Stomach (tissue), 9 donors: Measurements from ENCODE around the gene SEC14L6. TPM values are rescaled to one million over a fixed set of nuclear protein-coding genes. Genes with fewer than 3 reads are reported as not detected.

Source experiments
- DNase-seq, 2 donors: peaks; one replicate each; pipeline versions ENCODE4 v3.0.0 to v3.0.0-alpha.2; 2013 to 2019
- H3K27ac ChIP-seq, 5 donors: fragments of 200-600 bp in 4 of 5; sonication (generic) in 4 of 5; one replicate each; pipeline ENCODE4 v1.5.1; 2013 to 2019; ENCODE audit warnings: mild to moderate bottlenecking in 1 of 5, moderate library complexity in 1 of 5
- H3K27me3 ChIP-seq, 3 donors: fragments of 200-600 bp; sonication (generic); one replicate each; pipeline ENCODE4 v1.5.1; 2017 to 2019; ENCODE audit warnings: mixed run types in 1 of 3
- H3K36me3 ChIP-seq, 4 donors: fragments of 200-600 bp; sonication (generic); 1 replicate in 3 of 4; 2 replicates in 1 of 4; pipeline ENCODE4 v1.5.1; 2016 to 2019
- H3K4me1 ChIP-seq, 4 donors: fragments of 200-600 bp; sonication (generic); one replicate each; pipeline ENCODE4 v1.5.1; 2016 to 2019
- H3K4me3 ChIP-seq, 4 donors: fragments of 200-600 bp; sonication (generic) in 3 of 4; one replicate each; pipeline ENCODE4 v1.5.1; 2016 to 2019; ENCODE audit warnings: mild to moderate bottlenecking in 1 of 4
- H3K9me3 ChIP-seq, 4 donors: fragments of 200-600 bp; sonication (generic); one replicate each; pipeline ENCODE4 v1.5.1; 2016 to 2019
- CTCF ChIP-seq, 7 experiments: fragments of 450-650 bp in 4 of 7; fragments of 200-600 bp in 3 of 7; sonication (generic) in 3 of 7; IDR thresholded peaks; one replicate each; pipeline ENCODE4 v1.5.1; 2016 to 2019; ENCODE audit warnings: antibody characterized with exemption in 7 of 7, control low read depth in 2 of 7, mild to moderate bottlenecking in 1 of 7
- EP300 ChIP-seq: sonication (generic); formaldehyde crosslinking; IDR thresholded peaks from one replicate; pipeline ENCODE4 v1.6.1; 2017; ENCODE audit warnings: antibody characterized with exemption
- POLR2A ChIP-seq, 4 donors: fragments of 450-650 bp; IDR thresholded peaks; one replicate each; pipeline ENCODE4 v1.6.1; 2016; ENCODE audit warnings: antibody characterized with exemption in 4 of 4, control low read depth in 2 of 4, mild to moderate bottlenecking in 1 of 4, moderate library complexity in 1 of 4
- POLR2AphosphoS5 ChIP-seq, 3 donors: sonication (generic); formaldehyde crosslinking; IDR thresholded peaks; one replicate each; pipeline ENCODE4 v1.6.1; 2016; ENCODE audit warnings: antibody characterized with exemption in 3 of 3
- WGBS, 5 donors: extraction: QIAGEN DNeasy Blood & Tissue Kit in 3 of 5; methylation state at CpG; one replicate each; pipeline versions ENCODE4 v1.1.5 to v1.1.7; 2013 to 2018; 5-methylcytosine and 5-hydroxymethylcytosine counted together
- intact Hi-C: fragments of 100-400 bp; cut with DNase I; formaldehyde crosslinking; loops from one replicate; pipeline ENCODE4 v1.15.1; 2023; ENCODE audit warnings: low total_unique reads
- polyA plus RNA-seq, 3 donors: library from polyadenylated mRNA; stranded (reverse); fragments of 200-250 nt; gene quantifications; one replicate each; pipeline ENCODE4 v1.2.3, GENCODE V29; 2013
- total RNA-seq, 5 donors: library from RNA; depleted of rRNA; stranded (reverse); fragments of >200 nt; gene quantifications; one replicate each; pipeline versions ENCODE4 v1.1.0 to v1.2.3, GENCODE V29; 2014 to 2016
- donor health status: healthy with polysubstance abuse.
- donor health status: Bipolar disorder and iron deficiency.
- donor health status: healthy.

SEC14L6 gene
- total and polyA plus RNA-seq, 8 donors, result 0.58 to 1.4 (median 0.84) TPM; not detected in 4

GRCh38 chr22:30474683-30475424 lies 71.7 kb downstream of the SEC14L6 start:
- 21 to 46% (median 25%) methylated on average over 6 of the region's 6 CpGs for WGBS, 5 donors
- no peak overlapping the region for H3K27ac ChIP-seq
- peaks cover 0 to 48% (median 0%) of the 10 kb centered on the region in 3 donors for H3K27me3 ChIP-seq
- TF ChIP-seq POLR2AphosphoS5 (IDR thresholded peaks at IDR 0.05) (no peak), CTCF (IDR thresholded peaks at IDR 0.05) (no peak)
- H3K9me3 ChIP-seq, result no peaks in the 10 kb centered on the region
- intact Hi-C loops, result no loop called here
- peak; percentile 37 to 89 for DNase-seq
- no peaks in the 10 kb centered on the region for H3K36me3 ChIP-seq
- H3K4me1 ChIP-seq, result peaks cover 0 to 5% (median 0%) of the 10 kb centered on the region in 4 donors
- no peak overlapping the region for H3K4me3 ChIP-seq

GRCh38 chr22:30474121-30474520 lies 72.4 kb downstream of the SEC14L6 start:
- Histone ChIP-seq H3K4me1 (peaks cover 0 to 5% (median 0%) of the 10 kb centered on the region in 4 donors), H3K27ac (no peak overlapping the region), H3K4me3 (no peak overlapping the region), H3K36me3 (no peaks in the 10 kb centered on the region), H3K9me3 (no peaks in the 10 kb centered on the region), H3K27me3 (peaks cover 0 to 51% (median 0%) of the 10 kb centered on the region in 3 donors)
- intact Hi-C loops, result no loop called here
- no peak for DNase-seq
- no peak for TF ChIP-seq POLR2AphosphoS5 (IDR thresholded peaks at IDR 0.05)
- TF ChIP-seq CTCF (IDR thresholded peaks at IDR 0.05), result no peak
- no peak for TF ChIP-seq POLR2A (IDR thresholded peaks at IDR 0.05)
- TF ChIP-seq EP300, result no peak
- WGBS, 5 donors, result 90 to 99% (median 94%) methylated on average over 4 of the region's 4 CpGs

GRCh38 chr22:30472994-30473720 lies 73.4 kb downstream of the SEC14L6 start:
- peaks cover 0 to 5% (median 0%) of the 10 kb centered on the region in 4 donors for H3K4me1 ChIP-seq
- peaks cover 0 to 58% (median 0%) of the 10 kb centered on the region in 3 donors for H3K27me3 ChIP-seq
- no peaks in the 10 kb centered on the region for H3K36me3 ChIP-seq
- no peak overlapping the region for H3K27ac ChIP-seq
- no peaks in the 10 kb centered on the region for H3K9me3 ChIP-seq
- intact Hi-C loops, result no loop called here
- WGBS, 5 donors, result 61 to 72% (median 68%) methylated on average over 4 of the region's 4 CpGs
- DNase-seq, result no peak
- no peak overlapping the region for H3K4me3 ChIP-seq
- no peak for TF ChIP-seq CTCF (IDR thresholded peaks at IDR 0.05)
- no peak for TF ChIP-seq POLR2AphosphoS5 (IDR thresholded peaks at IDR 0.05)
- TF ChIP-seq EP300, result no peak
- TF ChIP-seq POLR2A (IDR thresholded peaks at IDR 0.05), result no peak

Other genes with a start within 250 kb of the SEC14L6 start
- 10 to 100 TPM in 3 of 5 donors, 1 to 10 TPM in 2; 2.2 to 23.2 (median 16.3) TPM for gene TBC1D10A, start 219.8 kb downstream of the SEC14L6 start, total RNA-seq
- gene TBC1D10A, start 219.8 kb downstream of the SEC14L6 start, polyA plus RNA-seq, result 10 to 100 TPM; 14.2 to 24.5 (median 20.3) TPM
- gene SF3A1, start 189.8 kb downstream of the SEC14L6 start, total RNA-seq, result 100 to 1,000 TPM in 1 of 5 donors, 10 to 100 TPM in 4; 30.3 to 316 (median 38.8) TPM
- gene SF3A1, start 189.8 kb downstream of the SEC14L6 start, polyA plus RNA-seq, result 10 to 100 TPM; 13.6 to 15.6 (median 15.0) TPM
- gene CCDC157, start 189.7 kb downstream of the SEC14L6 start, total RNA-seq, result 1 to 10 TPM in 3 of 5 donors, under 1 TPM in 1, not detected in 1; 0.73 to 9.0 (median 3.0) TPM
- gene CCDC157, start 189.7 kb downstream of the SEC14L6 start, polyA plus RNA-seq, result 1 to 10 TPM; 1.7 to 3.7 (median 1.9) TPM
- 10 to 100 TPM in 3 of 5 donors, 1 to 10 TPM in 2; 3.6 to 29.4 (median 15.6) TPM for gene RNF215, start 159.3 kb downstream of the SEC14L6 start, total RNA-seq
- gene RNF215, start 159.3 kb downstream of the SEC14L6 start, polyA plus RNA-seq, result 1 to 10 TPM; 4.1 to 8.4 (median 4.3) TPM
- 10 to 100 TPM in 2 of 5 donors, 1 to 10 TPM in 1, not detected in 2; 4.1 to 19.4 (median 17.1) TPM for gene SEC14L2, start 149.7 kb downstream of the SEC14L6 start, total RNA-seq
- 10 to 100 TPM in 1 of 3 donors, 1 to 10 TPM in 2; 9.9 to 10.3 (median 10.0) TPM for gene SEC14L2, start 149.7 kb downstream of the SEC14L6 start, polyA plus RNA-seq
- gene MTFP1, start 121.0 kb downstream of the SEC14L6 start, total RNA-seq, result 10 to 100 TPM in 2 of 5 donors, 1 to 10 TPM in 2, not detected in 1; 1.8 to 14.8 (median 10.2) TPM
- 10 to 100 TPM; 15.3 to 45.0 (median 27.4) TPM for gene MTFP1, start 121.0 kb downstream of the SEC14L6 start, polyA plus RNA-seq
- not detected for gene SEC14L3, start 74.7 kb downstream of the SEC14L6 start, total RNA-seq
- gene SEC14L3, start 74.7 kb downstream of the SEC14L6 start, polyA plus RNA-seq, result not detected
- gene SEC14L4, start 41.0 kb downstream of the SEC14L6 start, total RNA-seq, result 1 to 10 TPM in 1 of 5 donors, not detected in 4; 4.5 TPM
- under 1 TPM in 2 of 3 donors, not detected in 1; 0.13 to 0.37 TPM for gene SEC14L4, start 41.0 kb downstream of the SEC14L6 start, polyA plus RNA-seq
- gene GAL3ST1, start 27.9 kb upstream of the SEC14L6 start, total RNA-seq, result 10 to 100 TPM in 2 of 5 donors, 1 to 10 TPM in 2, under 1 TPM in 1; 0.87 to 48.4 (median 3.5) TPM
- 1 to 10 TPM; 2.9 to 8.9 (median 4.0) TPM for gene GAL3ST1, start 27.9 kb upstream of the SEC14L6 start, polyA plus RNA-seq
- 10 to 100 TPM; 22.8 to 94.5 (median 38.7) TPM for gene PES1, start 45.2 kb upstream of the SEC14L6 start, total RNA-seq
- 10 to 100 TPM; 46.2 to 63.1 (median 48.0) TPM for gene PES1, start 45.2 kb upstream of the SEC14L6 start, polyA plus RNA-seq
- gene TCN2, start 60.4 kb upstream of the SEC14L6 start, total RNA-seq, result 10 to 100 TPM in 2 of 5 donors, 1 to 10 TPM in 3; 1.4 to 16.3 (median 2.3) TPM
- gene TCN2, start 60.4 kb upstream of the SEC14L6 start, polyA plus RNA-seq, result 10 to 100 TPM in 1 of 3 donors, 1 to 10 TPM in 2; 4.1 to 10.1 (median 4.3) TPM
- 1 to 10 TPM in 4 of 5 donors, under 1 TPM in 1; 0.45 to 7.2 (median 2.6) TPM for gene SLC35E4, start 89.0 kb upstream of the SEC14L6 start, total RNA-seq
- gene SLC35E4, start 89.0 kb upstream of the SEC14L6 start, polyA plus RNA-seq, result 1 to 10 TPM in 2 of 3 donors, under 1 TPM in 1; 0.46 to 3.4 (median 1.8) TPM
- gene DUSP18, start 121.1 kb upstream of the SEC14L6 start, total RNA-seq, result 10 to 100 TPM in 2 of 5 donors, 1 to 10 TPM in 2, not detected in 1; 4.5 to 46.9 (median 10.9) TPM
- gene DUSP18, start 121.1 kb upstream of the SEC14L6 start, polyA plus RNA-seq, result 1 to 10 TPM; 1.4 to 4.2 (median 2.9) TPM
- gene OSBP2, start 148.1 kb upstream of the SEC14L6 start, total RNA-seq, result 1 to 10 TPM in 3 of 5 donors, under 1 TPM in 1, not detected in 1; 0.58 to 9.5 (median 8.5) TPM
- 1 to 10 TPM; 1.3 to 1.8 (median 1.3) TPM for gene OSBP2, start 148.1 kb upstream of the SEC14L6 start, polyA plus RNA-seq